Caco-2 (cell line): ENCODE measurements around the gene NR1I3. TPM values are rescaled to one million over a fixed set of nuclear protein-coding genes. Genes with fewer than 3 reads are reported as not detected.

Experiments
- BruUV-seq: library from RNA; stranded (reverse); fragments of 400-500 nt; replicated peaks from 2 replicates; lab custom pipeline; 2021; lab: Mats Ljungman, UMichigan
- CTCF ChIA-PET: fragments of 300-600 bp; sonication (Branson Sonifier 250); formaldehyde crosslinking; loops from one replicate; lab custom pipeline; 2022; ENCODE audit warnings: antibody characterized with exemption; lab: Charles Lee
- POLR2A ChIA-PET: fragments of 300-600 bp; sonication (Branson Sonifier 250); formaldehyde crosslinking; loops from one replicate; lab custom pipeline; 2022; ENCODE audit warnings: antibody characterized with exemption; lab: Charles Lee
- DNase-seq, 2 experiments: peaks; one replicate each; pipeline versions ENCODE4 v3.0.0 to v3.0.0-alpha.2; 2020 to 2022
- H3K27me3 ChIP-seq: replicated peaks from 2 replicates; pipeline ENCODE4 v1.6.0; 2011; ENCODE audit warnings: low read length; ENCODE audit not compliant: control insufficient read depth, insufficient read depth
- H3K36me3 ChIP-seq: 2 replicates; pipeline ENCODE4 v1.5.1; 2011; ENCODE audit warnings: low read length; ENCODE audit not compliant: control insufficient read depth, insufficient read depth
- H3K4me1 ChIP-seq: fragments of 250-450 bp; sonication (Bioruptor Pico); 2 replicates; pipeline ENCODE4 v1.5.1; 2020; ENCODE audit warnings: mild to moderate bottlenecking
- H3K4me3 ChIP-seq: 2 replicates; pipeline ENCODE4 v1.5.1; 2011; ENCODE audit warnings: low read depth, mild to moderate bottlenecking, control low read depth, low read length
- H3K9me3 ChIP-seq: fragments of 250-450 bp; sonication (Bioruptor Pico); 2 replicates; pipeline ENCODE4 v1.5.1; 2020; ENCODE audit warnings: mild to moderate bottlenecking, moderate library complexity
- H3K27ac Mint-ChIP-seq: one replicate; pipeline ENCODE4 v1.8.0; 2022; ENCODE audit warnings: mixed read lengths; ENCODE audit not compliant: unreplicated experiment
- H3K27me3 Mint-ChIP-seq: one replicate; pipeline ENCODE4 v1.8.0; 2022; ENCODE audit warnings: mixed read lengths; ENCODE audit not compliant: insufficient read depth, unreplicated experiment
- H3K36me3 Mint-ChIP-seq: one replicate; pipeline ENCODE4 v1.8.0; 2022; ENCODE audit warnings: mild to moderate bottlenecking, mixed read lengths; ENCODE audit not compliant: insufficient read depth, unreplicated experiment
- H3K4me1 Mint-ChIP-seq: one replicate; pipeline ENCODE4 v1.8.0; 2022; ENCODE audit warnings: low read depth, mixed read lengths; ENCODE audit not compliant: unreplicated experiment
- H3K4me3 Mint-ChIP-seq: one replicate; pipeline ENCODE4 v1.8.0; 2022; ENCODE audit warnings: mild to moderate bottlenecking, moderate library complexity, mixed read lengths; ENCODE audit not compliant: unreplicated experiment
- H3K9me3 Mint-ChIP-seq: one replicate; pipeline ENCODE4 v1.8.0; 2022; ENCODE audit warnings: mixed read lengths; ENCODE audit not compliant: unreplicated experiment
- CTCF ChIP-seq, 2 experiments: fragments of 200-600 bp in 1 of 2; IDR thresholded peaks; 1 replicate in 1 of 2; 2 replicates in 1 of 2; pipeline versions ENCODE4 v1.5.1 to v1.8.0; 2011 to 2022; ENCODE audit warnings: antibody characterized with exemption in 1 of 2, control low read depth in 1 of 2, inconsistent platforms in 1 of 2, low read depth in 1 of 2, low read length in 1 of 2, mild to moderate bottlenecking in 1 of 2, moderate library complexity in 1 of 2; ENCODE audit not compliant: insufficient read depth in 1 of 2, severe bottlenecking in 1 of 2, unreplicated experiment in 1 of 2
- intact Hi-C: fragments of 100-400 bp; cut with micrococcal nuclease; formaldehyde crosslinking; loops from one replicate; pipeline ENCODE4 v1.10.0; 2022; ENCODE audit not compliant: unreplicated experiment
- total RNA-seq: library from RNA; stranded (reverse); gene quantifications from 2 replicates; pipeline ENCODE4 v1.2.3, GENCODE V29; 2022

NR1I3 gene
- total RNA-seq, 1 experiment from 2014 or later = not detected

DNA sequence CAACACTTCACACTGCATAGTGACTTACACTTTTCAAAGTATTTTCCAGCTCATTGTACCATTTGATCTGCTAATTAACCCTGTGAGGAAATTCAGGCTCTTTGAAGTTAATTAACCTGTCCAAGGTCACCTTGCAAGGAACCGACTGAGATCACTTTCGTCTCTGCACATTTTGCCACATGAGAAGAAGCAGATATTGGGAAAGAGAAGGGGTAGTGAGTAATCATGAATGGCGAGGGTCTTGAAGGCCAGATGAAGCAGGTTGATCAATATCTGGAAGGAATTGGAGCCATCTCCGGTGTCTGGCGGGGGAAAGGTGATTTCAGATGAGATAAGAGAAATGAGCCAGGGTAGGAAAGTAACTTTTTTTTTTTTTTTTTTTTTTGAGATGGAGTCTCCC, 18.0 kb downstream of the NR1I3 start:
- TF ChIP-seq CTCF (IDR thresholded peaks at IDR 0.05; ENCODE audit: insufficient read depth in 1 of 2, low read depth in 1 of 2, low read length in 1 of 2, severe bottlenecking in 1 of 2, unreplicated experiment in 1 of 2) = no peak
- CTCF ChIA-PET = interaction anchor here (1.8 kb wide), 1 partner anchor 154 kb away, joined by 4 read pairs; no protein-coding TSS in a partner anchor
- H3K36me3 Mint-ChIP-seq = peaks cover 61% of the 10 kb centered on the region
- DNase-seq = no peak
- peaks cover 24% of the 10 kb centered on the region for H3K9me3 Mint-ChIP-seq
- Histone ChIP-seq H3K4me3 (no peak overlapping the region), H3K27me3 (no peaks in the 10 kb centered on the region), H3K4me1 (peaks cover 88% of the 10 kb centered on the region), H3K9me3 (peaks cover 8% of the 10 kb centered on the region; the same call in 1 of the 2 replicates), H3K36me3 (peaks cover 3% of the 10 kb centered on the region; the same call in 1 of the 2 replicates)
- H3K27me3 Mint-ChIP-seq = no peaks in the 10 kb centered on the region
- peak overlapping the region; percentile 55 for H3K4me3 Mint-ChIP-seq
- intact Hi-C loops = no loop called here
- BruUV-seq = no TSS peak
- H3K4me1 Mint-ChIP-seq = peaks cover 71% of the 10 kb centered on the region
- POLR2A ChIA-PET = no interaction called here
- peak overlapping the region; percentile 97 for H3K27ac Mint-ChIP-seq

DNA sequence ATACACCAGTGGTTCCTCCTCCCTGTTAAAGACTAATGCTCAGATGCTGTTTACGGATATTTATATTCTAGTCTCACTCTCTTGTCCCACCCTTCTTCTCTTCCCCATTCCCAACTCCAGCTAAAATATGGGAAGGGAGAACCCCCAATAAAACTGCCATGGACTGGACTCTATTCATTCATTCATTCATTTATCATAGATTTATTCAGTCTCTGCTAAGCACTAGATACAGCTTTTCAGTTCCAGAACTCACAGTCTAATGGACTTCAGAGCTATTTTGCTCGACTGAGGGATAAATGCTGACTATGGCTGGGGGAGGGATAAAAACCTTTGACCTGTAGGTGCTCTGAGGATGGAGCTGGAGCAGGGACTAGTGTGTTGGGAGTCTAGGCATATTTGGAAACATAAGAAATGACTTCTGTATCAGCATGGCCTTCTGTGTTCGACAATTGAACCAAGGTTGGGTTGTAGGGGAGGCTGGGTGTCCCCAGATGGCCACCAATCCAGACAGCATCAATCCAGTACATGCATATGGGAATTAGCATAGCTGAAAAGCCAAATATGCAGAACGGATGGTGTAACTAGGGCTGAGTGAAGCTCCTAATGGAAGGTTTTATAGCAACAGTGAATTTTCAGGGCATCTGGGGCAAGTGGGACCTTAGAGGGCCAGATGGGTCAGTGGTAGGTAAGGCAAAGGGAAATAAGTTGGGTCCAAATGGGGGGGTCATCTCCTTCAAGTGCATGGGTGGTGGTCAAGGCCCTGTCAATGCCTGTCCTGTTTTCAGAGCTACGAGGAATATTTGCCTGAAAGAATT, 18.7 kb downstream of the NR1I3 start:
- POLR2A ChIA-PET = interaction anchor here (0.6 to 1.4 kb wide), 2 partner anchors 17 to 73 kb away, joined by 3 to 5 read pairs; partner anchors contain the start of gene NDUFS2
- Mint-ChIP-seq H3K27ac (peak overlapping the region; percentile 97), H3K27me3 (no peaks in the 10 kb centered on the region), H3K4me1 (peaks cover 72% of the 10 kb centered on the region), H3K4me3 (peak overlapping the region; percentile 55), H3K9me3 (peaks cover 24% of the 10 kb centered on the region), H3K36me3 (peaks cover 61% of the 10 kb centered on the region)
- no peak overlapping the region for H3K4me3 ChIP-seq
- H3K4me1 ChIP-seq = peaks cover 84% of the 10 kb centered on the region
- H3K27me3 ChIP-seq = no peaks in the 10 kb centered on the region
- peaks cover 8% of the 10 kb centered on the region; the same call in 1 of the 2 replicates for H3K9me3 ChIP-seq
- DNase-seq = no peak
- peaks cover 3% of the 10 kb centered on the region; the same call in 1 of the 2 replicates for H3K36me3 ChIP-seq
- no peak for TF ChIP-seq CTCF (IDR thresholded peaks at IDR 0.05; ENCODE audit: insufficient read depth in 1 of 2, low read depth in 1 of 2, low read length in 1 of 2, severe bottlenecking in 1 of 2, unreplicated experiment in 1 of 2)
- BruUV-seq = TSS peak; percentile 22
- intact Hi-C loops = no loop called here
- CTCF ChIA-PET = interaction anchor here (0.8 to 1.8 kb wide), 4 partner anchors 17 to 155 kb away, joined by 3 to 5 read pairs (median 4); partner anchors contain the start of genes NDUFS2 and PPOX

- Histone ChIP-seq H3K27me3 (no peaks in the 10 kb centered on the region), H3K4me1 (peaks cover 79% of the 10 kb centered on the region), H3K9me3 (peaks cover 8% of the 10 kb centered on the region; the same call in 1 of the 2 replicates), H3K36me3 (peaks cover 6% of the 10 kb centered on the region; the same call in 1 of the 2 replicates), H3K4me3 (peak overlapping the region; percentile 19; the same call in 1 of the 2 replicates)
- peak overlapping the region; percentile 97 for H3K27ac Mint-ChIP-seq
- CTCF ChIA-PET = interaction anchor here (1.2 to 1.8 kb wide), 3 partner anchors 16 to 156 kb away, joined by 4 to 5 read pairs (median 4); partner anchors contain the start of genes NDUFS2 and PPOX
- H3K4me1 Mint-ChIP-seq = peaks cover 70% of the 10 kb centered on the region
- TF ChIP-seq CTCF (IDR thresholded peaks at IDR 0.05; ENCODE audit: insufficient read depth in 1 of 2, low read depth in 1 of 2, low read length in 1 of 2, severe bottlenecking in 1 of 2, unreplicated experiment in 1 of 2) = no peak
- peaks cover 61% of the 10 kb centered on the region for H3K36me3 Mint-ChIP-seq
- no peaks in the 10 kb centered on the region for H3K27me3 Mint-ChIP-seq
- H3K4me3 Mint-ChIP-seq = peak overlapping the region; percentile 55
- H3K9me3 Mint-ChIP-seq = peaks cover 19% of the 10 kb centered on the region
- POLR2A ChIA-PET = interaction anchor here (0.6 to 1.4 kb wide), 3 partner anchors 16 to 171 kb away, joined by 3 to 5 read pairs (median 3); partner anchors contain the start of gene NDUFS2
- BruUV-seq = no TSS peak
- DNase-seq = peak; percentile 75 to 90
- intact Hi-C loops = no loop called here
These were observed 19.5 kb downstream of the NR1I3 start for GRCh38 chr1:161218301-161219077.
